GM23248 (cell line): Measurements from ENCODE around the gene RTN4RL2. TPM values are rescaled to one million over a fixed set of nuclear protein-coding genes. Genes with fewer than 3 reads are reported as not detected.
A peak's percentile ranks its signal among the peaks of the same experiment; 100 is the strongest.

ENCODE experiments used
- DNase-seq: peaks from one replicate; pipeline ENCODE4 v3.0.0-alpha.2; 2015
- H2AFZ ChIP-seq: fragments of 200-600 bp; sonication (generic); 2 replicates; pipeline ENCODE4 v1.6.1; 2016; ENCODE audit warnings: antibody characterized with exemption
- H3F3A ChIP-seq: fragments of 200-600 bp; sonication (generic); 2 replicates; pipeline ENCODE4 v1.6.1; 2016; ENCODE audit warnings: mild to moderate bottlenecking, antibody characterized with exemption, mixed run types; ENCODE audit not compliant: insufficient read depth
- H3K27ac ChIP-seq: fragments of 200-600 bp; sonication (generic); 2 replicates; pipeline ENCODE4 v1.5.1; 2016; ENCODE audit warnings: mild to moderate bottlenecking
- H3K27me3 ChIP-seq: fragments of 200-600 bp; sonication (generic); replicated peaks from 2 replicates; pipeline ENCODE4 v1.6.1; 2016; ENCODE audit warnings: mild to moderate bottlenecking; ENCODE audit not compliant: insufficient read depth
- H3K36me3 ChIP-seq: fragments of 200-600 bp; sonication (generic); 2 replicates; pipeline ENCODE4 v1.6.1; 2016; ENCODE audit warnings: low read depth, mild to moderate bottlenecking
- H3K4me1 ChIP-seq: fragments of 200-600 bp; sonication (generic); 2 replicates; pipeline ENCODE4 v1.6.1; 2016; ENCODE audit warnings: mild to moderate bottlenecking; ENCODE audit not compliant: insufficient read depth
- H3K4me2 ChIP-seq: fragments of 200-600 bp; sonication (generic); one replicate; pipeline ENCODE4 v1.6.1; 2016; ENCODE audit warnings: mild to moderate bottlenecking; ENCODE audit not compliant: unreplicated experiment
- H3K4me3 ChIP-seq: fragments of 200-600 bp; sonication (generic); 2 replicates; pipeline ENCODE4 v1.5.1; 2016; ENCODE audit warnings: mild to moderate bottlenecking
- H3K79me2 ChIP-seq: fragments of 200-600 bp; sonication (generic); 2 replicates; pipeline ENCODE4 v1.6.1; 2016; ENCODE audit warnings: mild to moderate bottlenecking; ENCODE audit not compliant: insufficient read depth
- H3K9ac ChIP-seq: fragments of 200-600 bp; sonication (generic); 2 replicates; pipeline ENCODE4 v1.6.1; 2016; ENCODE audit warnings: mild to moderate bottlenecking
- H3K9me2 ChIP-seq: fragments of 200-600 bp; sonication (generic); 2 replicates; pipeline ENCODE4 v1.6.1; 2016; ENCODE audit warnings: mixed run types, mild to moderate bottlenecking, moderate library complexity; ENCODE audit not compliant: insufficient read depth
- H3K9me3 ChIP-seq: fragments of 200-600 bp; sonication (generic); one replicate; pipeline ENCODE4 v1.6.1; 2017; ENCODE audit warnings: low read depth
- H4K20me1 ChIP-seq: fragments of 200-600 bp; sonication (generic); 2 replicates; pipeline ENCODE4 v1.6.0; 2016; ENCODE audit not compliant: insufficient read depth
- EZH2 ChIP-seq: fragments of 200-600 bp; sonication (generic); IDR thresholded peaks from 2 replicates; pipeline ENCODE4 v1.6.1; 2018; ENCODE audit warnings: antibody characterized with exemption, mild to moderate bottlenecking; ENCODE audit not compliant: insufficient read depth, poor library complexity, severe bottlenecking
- EZH2phosphoT487 ChIP-seq: fragments of 200-600 bp; sonication (generic); IDR thresholded peaks from 2 replicates; pipeline ENCODE4 v1.6.1; 2018; ENCODE audit warnings: antibody characterized with exemption, moderate library complexity, mild to moderate bottlenecking, low read depth; ENCODE audit not compliant: insufficient read depth
- WGBS, 2 experiments: methylation state at CpG; one replicate each; pipeline ENCODE4 v1.1.6; 2015 to 2017; ENCODE audit warnings: low lambda C conversion rate in 2 of 2, low coverage in 1 of 2; ENCODE audit errors: missing lambda C conversion rate in 2 of 2; 5-methylcytosine and 5-hydroxymethylcytosine counted together
- in situ Hi-C: fragments of 300-500 bp; cut with MboI; formaldehyde crosslinking; loops from 2 replicates; pipeline ENCODE4 v1.15.0; 2020
- polyA plus RNA-seq: library from polyadenylated mRNA; unstranded; fragments of >200 nt; fragmentation: Nextera tagmentation; extraction: Ambion mirVana; gene quantifications from 2 replicates; pipeline ENCODE4 v1.2.1, GENCODE V29; 2016
- total RNA-seq: library from RNA; depleted of rRNA; stranded (reverse); fragments of >200 nt; shearing (Covaris generic); gene quantifications from 2 replicates; pipeline ENCODE4 v1.2.3, GENCODE V29; 2014

Gene RTN4RL2
- total and polyA plus RNA-seq, 2 experiments from 2014 or later, result 0.32 to 1.1 TPM

DNA sequence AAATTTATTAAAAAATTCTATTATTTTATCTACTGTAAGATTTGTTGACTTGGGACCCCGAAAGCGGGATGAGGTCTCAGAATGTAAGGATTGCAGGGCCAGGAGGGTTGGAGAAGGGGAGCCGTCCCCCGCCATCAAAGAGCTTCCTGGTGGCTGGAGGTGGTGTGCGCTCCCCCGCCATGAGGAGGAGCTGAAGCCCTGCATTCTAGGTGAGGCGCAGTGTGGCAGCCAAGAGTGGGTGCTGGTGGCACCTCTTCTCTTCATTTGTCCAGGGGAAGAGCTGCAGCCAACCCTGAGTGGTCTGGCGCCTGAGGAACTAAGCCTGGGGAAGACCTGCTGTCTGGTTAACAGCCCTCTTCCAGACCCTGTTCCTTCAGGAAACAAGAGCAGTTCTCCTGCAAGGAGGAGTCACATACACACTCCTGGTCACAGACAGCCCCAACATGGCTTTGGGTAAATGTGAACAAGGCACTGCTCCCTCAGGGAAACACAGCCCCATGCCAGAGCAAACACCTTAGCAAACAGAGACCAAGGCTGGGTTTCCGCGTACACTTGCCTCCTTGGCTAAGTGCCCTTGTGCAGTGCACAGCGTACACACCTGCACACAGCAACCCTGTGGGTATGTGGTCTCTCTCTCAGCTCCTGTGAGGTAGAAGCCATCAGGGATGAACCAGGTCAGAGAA lies 17.3 kb downstream of the RTN4RL2 start:
- H3K36me3 ChIP-seq, result no peaks in the 10 kb centered on the region
- no peak overlapping the region for H3K4me2 ChIP-seq
- no peaks in the 10 kb centered on the region for H4K20me1 ChIP-seq
- H3K79me2 ChIP-seq, result no peaks in the 10 kb centered on the region
- H3K4me1 ChIP-seq, result no peaks in the 10 kb centered on the region
- no peak overlapping the region for H3K27ac ChIP-seq
- in situ Hi-C loops, result no loop called here
- H3F3A ChIP-seq, result no peaks in the 10 kb centered on the region
- no peak overlapping the region for H3K9ac ChIP-seq
- H3K27me3 ChIP-seq, result 0 out of 2 replicates have a peak, but pooled peaks cover 3% of the 10 kb centered on the region
- no peaks in the 10 kb centered on the region for H3K9me2 ChIP-seq
- no peak for TF ChIP-seq EZH2
- no peak for TF ChIP-seq EZH2phosphoT487
- DNase-seq, result no peak
- H2AFZ ChIP-seq, result no peak overlapping the region
- H3K9me3 ChIP-seq, result no peaks in the 10 kb centered on the region
- 95 to 98% methylated on average over 11 of the region's 11 CpGs for WGBS, 2 experiments
- no peak overlapping the region for H3K4me3 ChIP-seq

DNA sequence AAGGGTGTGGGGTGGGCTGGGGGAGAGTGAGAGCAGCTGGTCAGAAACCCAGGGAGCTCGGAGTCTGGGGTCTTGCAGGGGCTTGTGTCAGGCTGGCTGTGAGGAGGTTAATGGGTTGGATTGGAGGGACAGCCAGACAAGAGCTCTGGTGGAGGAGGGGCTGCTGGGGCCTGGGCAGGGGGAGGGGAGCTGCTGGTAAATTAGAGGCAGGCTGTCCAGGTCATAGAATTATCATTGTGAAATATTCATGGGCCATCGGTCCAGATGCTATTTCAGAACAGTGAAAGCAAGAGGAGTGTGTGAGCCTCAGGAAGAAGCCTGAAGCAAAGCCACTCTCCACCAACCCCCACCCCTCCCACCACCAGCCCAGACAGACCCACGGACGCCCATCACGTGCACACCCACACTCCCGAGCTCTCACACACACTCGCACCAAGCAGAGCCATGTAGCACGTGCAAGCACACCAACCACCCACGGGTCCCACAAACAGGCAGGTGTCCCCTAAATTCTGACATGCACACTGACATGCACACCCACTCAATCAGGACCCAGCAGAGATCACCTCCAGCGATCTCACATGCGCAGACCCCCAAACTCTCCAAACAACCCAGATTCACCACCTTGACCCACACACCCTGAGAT lies 18.8 kb downstream of the RTN4RL2 start:
- 0 out of 2 replicates have a peak, but pooled peaks cover 3% of the 10 kb centered on the region for H3K27me3 ChIP-seq
- 37 to 39% methylated on average over 11 of the region's 11 CpGs for WGBS, 2 experiments
- H3K4me2 ChIP-seq, result no peak overlapping the region
- H2AFZ ChIP-seq, result no peak overlapping the region
- H3F3A ChIP-seq, result no peaks in the 10 kb centered on the region
- no peak overlapping the region for H3K4me3 ChIP-seq
- H3K79me2 ChIP-seq, result no peaks in the 10 kb centered on the region
- H3K27ac ChIP-seq, result no peak overlapping the region
- H3K9me2 ChIP-seq, result no peaks in the 10 kb centered on the region
- no peaks in the 10 kb centered on the region for H4K20me1 ChIP-seq
- in situ Hi-C loops, result no loop called here
- H3K4me1 ChIP-seq, result 0 out of 2 replicates have a peak, but pooled peaks cover 5% of the 10 kb centered on the region
- H3K9ac ChIP-seq, result no peak overlapping the region
- DNase-seq, result no peak
- no peaks in the 10 kb centered on the region for H3K36me3 ChIP-seq
- no peak for TF ChIP-seq EZH2
- TF ChIP-seq EZH2phosphoT487, result no peak
- no peaks in the 10 kb centered on the region for H3K9me3 ChIP-seq

DNA sequence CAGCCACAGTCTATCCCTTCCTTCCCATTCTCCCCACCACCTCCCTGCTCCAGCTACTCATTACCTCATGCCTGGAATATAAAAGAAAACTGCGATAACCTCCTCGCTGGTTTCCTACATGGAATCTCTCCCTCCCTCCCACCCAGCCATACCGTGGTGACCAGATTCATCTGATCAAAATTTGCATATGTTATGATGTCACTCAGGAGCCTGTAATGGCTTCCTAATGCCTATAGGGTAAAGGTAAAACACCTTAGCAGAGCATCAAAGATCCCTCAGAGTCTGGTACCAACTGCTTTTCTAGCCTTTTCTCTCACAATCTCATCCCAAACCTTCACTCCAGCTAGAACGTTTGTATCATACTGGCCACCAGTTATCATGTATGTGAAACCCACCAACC lies 19.6 kb downstream of the RTN4RL2 start:
- Histone ChIP-seq H3F3A (peaks cover 2% of the 10 kb centered on the region; the same call in 1 of the 2 replicates), H3K27ac (no peak overlapping the region), H3K4me2 (no peak overlapping the region), H3K36me3 (no peaks in the 10 kb centered on the region), H3K9ac (no peak overlapping the region), H3K9me2 (no peaks in the 10 kb centered on the region), H2AFZ (no peak overlapping the region), H4K20me1 (no peaks in the 10 kb centered on the region), H3K27me3 (0 out of 2 replicates have a peak, but pooled peaks cover 3% of the 10 kb centered on the region), H3K79me2 (no peaks in the 10 kb centered on the region), H3K4me1 (0 out of 2 replicates have a peak, but pooled peaks cover 5% of the 10 kb centered on the region), H3K4me3 (no peak overlapping the region), H3K9me3 (no peaks in the 10 kb centered on the region)
- WGBS, 2 experiments, result 33 to 46% methylated on average over 4 of the region's 4 CpGs
- in situ Hi-C loops, result no loop called here
- TF ChIP-seq EZH2phosphoT487 (no peak), EZH2 (no peak)
- DNase-seq, result no peak

DNA sequence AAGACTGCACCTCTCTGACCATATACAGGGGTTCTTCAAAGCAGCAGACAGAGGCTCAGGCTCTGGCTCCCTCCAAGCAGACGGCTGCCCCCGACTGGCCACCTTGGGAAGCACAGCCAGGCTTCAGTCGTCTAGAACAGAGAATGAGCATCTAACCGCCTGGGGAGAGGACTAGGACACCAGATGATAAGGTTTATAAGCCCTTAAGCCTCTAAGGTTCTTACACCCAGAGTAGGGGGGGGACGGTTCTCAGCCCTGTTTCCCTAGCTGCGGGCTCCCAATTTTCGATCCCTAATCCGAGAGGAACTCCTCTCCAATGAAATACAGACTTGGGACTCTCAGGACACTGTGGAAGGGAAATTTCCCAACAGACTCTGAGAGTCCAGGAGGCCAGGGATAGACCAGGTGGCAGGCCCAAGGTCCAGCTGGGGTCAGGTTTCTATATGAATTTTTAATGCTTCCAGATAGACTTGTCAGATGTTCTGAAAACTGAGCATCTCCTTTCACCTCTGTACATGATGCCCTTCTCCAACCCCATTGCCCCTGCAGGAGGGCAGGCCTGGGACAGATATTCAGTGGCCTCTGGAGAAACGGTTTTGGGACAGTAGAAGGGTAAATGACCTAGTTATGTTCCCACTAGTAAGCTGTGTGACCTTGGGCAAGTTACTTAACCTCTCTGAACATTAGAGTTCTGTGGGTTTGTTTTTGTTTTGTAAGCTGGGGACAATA lies 20.2 kb downstream of the RTN4RL2 start:
- peaks cover 8% of the 10 kb centered on the region for H3F3A ChIP-seq
- 18 to 21% methylated on average over 9 of the region's 9 CpGs for WGBS, 2 experiments
- no peaks in the 10 kb centered on the region for H3K9me2 ChIP-seq
- in situ Hi-C loops, result no loop called here
- peak; percentile 74 for DNase-seq
- no peak overlapping the region for H3K4me3 ChIP-seq
- no peak overlapping the region for H3K4me2 ChIP-seq
- no peaks in the 10 kb centered on the region for H4K20me1 ChIP-seq
- no peaks in the 10 kb centered on the region for H3K9me3 ChIP-seq
- H3K79me2 ChIP-seq, result no peaks in the 10 kb centered on the region
- TF ChIP-seq EZH2phosphoT487 (no peak), EZH2 (no peak)
- H2AFZ ChIP-seq, result no peak overlapping the region
- no peak overlapping the region for H3K9ac ChIP-seq
- H3K36me3 ChIP-seq, result no peaks in the 10 kb centered on the region
- H3K27ac ChIP-seq, result no peak overlapping the region
- 0 out of 2 replicates have a peak, but pooled peaks cover 9% of the 10 kb centered on the region for H3K4me1 ChIP-seq
- 0 out of 2 replicates have a peak, but pooled peaks cover 3% of the 10 kb centered on the region for H3K27me3 ChIP-seq
